ENCODE measurements around the gene CCDC150.
"Not testable (repeated sequence)": the region's sequence is repeated elsewhere in the genome, so short reads cannot be mapped to it uniquely, and the experiment has no call there.

DNA sequence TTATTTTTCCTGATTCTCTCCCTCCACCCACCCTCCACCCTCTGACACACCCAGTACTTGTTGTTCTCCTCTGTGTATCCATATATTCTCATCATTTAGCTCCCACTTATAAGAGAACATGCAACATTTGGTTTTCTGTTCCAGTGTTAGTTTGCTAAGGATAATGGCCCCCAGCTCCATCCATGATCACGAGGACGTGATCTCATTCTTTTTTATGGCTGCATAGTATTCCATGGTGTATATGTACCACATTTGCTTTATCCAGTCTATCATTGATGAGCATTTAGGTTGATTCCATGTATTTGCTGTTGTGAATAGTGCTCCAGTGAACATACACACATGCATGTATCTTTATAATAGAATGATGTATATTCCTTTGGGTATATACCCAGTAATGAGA lies 47.2 kb downstream of the CCDC150 start:
- TF ChIP-seq, protein P1, sequence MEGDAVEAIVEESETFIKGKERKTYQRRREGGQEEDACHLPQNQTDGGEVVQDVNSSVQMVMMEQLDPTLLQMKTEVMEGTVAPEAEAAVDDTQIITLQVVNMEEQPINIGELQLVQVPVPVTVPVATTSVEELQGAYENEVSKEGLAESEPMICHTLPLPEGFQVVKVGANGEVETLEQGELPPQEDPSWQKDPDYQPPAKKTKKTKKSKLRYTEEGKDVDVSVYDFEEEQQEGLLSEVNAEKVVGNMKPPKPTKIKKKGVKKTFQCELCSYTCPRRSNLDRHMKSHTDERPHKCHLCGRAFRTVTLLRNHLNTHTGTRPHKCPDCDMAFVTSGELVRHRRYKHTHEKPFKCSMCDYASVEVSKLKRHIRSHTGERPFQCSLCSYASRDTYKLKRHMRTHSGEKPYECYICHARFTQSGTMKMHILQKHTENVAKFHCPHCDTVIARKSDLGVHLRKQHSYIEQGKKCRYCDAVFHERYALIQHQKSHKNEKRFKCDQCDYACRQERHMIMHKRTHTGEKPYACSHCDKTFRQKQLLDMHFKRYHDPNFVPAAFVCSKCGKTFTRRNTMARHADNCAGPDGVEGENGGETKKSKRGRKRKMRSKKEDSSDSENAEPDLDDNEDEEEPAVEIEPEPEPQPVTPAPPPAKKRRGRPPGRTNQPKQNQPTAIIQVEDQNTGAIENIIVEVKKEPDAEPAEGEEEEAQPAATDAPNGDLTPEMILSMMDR (IDR thresholded peaks at IDR 0.05; ENCODE audit: insufficient read depth, low read depth, low read length), result not testable (repeated sequence)
- TF ChIP-seq EZH2 (IDR thresholded peaks at IDR 0.05; ENCODE audit: insufficient read depth, low read length), result not testable (repeated sequence)
